Activated T-cell treated with anti-CD3 and anti-CD28 coated beads, Interleukin-2, amount 50 U/mL, for 24 hours (primary cell): Measurements from ENCODE around the gene DST.

Experiments
- DNase-seq: peaks from one replicate; pipeline ENCODE4 v3.0.0-alpha.2; 2020
- H3K27ac Mint-ChIP-seq: 2 replicates; pipeline ENCODE4 v1.8.0; 2020; ENCODE audit warnings: mild to moderate bottlenecking, mixed read lengths
- H3K27me3 Mint-ChIP-seq: 2 replicates; pipeline ENCODE4 v1.8.0; 2020; ENCODE audit warnings: mixed read lengths
- H3K36me3 Mint-ChIP-seq: 2 replicates; pipeline ENCODE4 v1.8.0; 2020; ENCODE audit warnings: low read depth, mixed read lengths
- H3K4me1 Mint-ChIP-seq: 2 replicates; pipeline ENCODE4 v1.8.0; 2020; ENCODE audit warnings: low read depth, mixed read lengths
- H3K4me3 Mint-ChIP-seq: 2 replicates; pipeline ENCODE4 v1.8.0; 2020; ENCODE audit warnings: mild to moderate bottlenecking, moderate library complexity, mixed read lengths
- H3K9me3 Mint-ChIP-seq: 2 replicates; pipeline ENCODE4 v1.8.0; 2020; ENCODE audit warnings: mixed read lengths

Gene DST

GRCh38 chr6:56551409-56552120, 91.1 kb downstream of the DST start:
- Mint-ChIP-seq H3K36me3 (no peaks in the 10 kb centered on the region), H3K4me1 (peaks cover 2% of the 10 kb centered on the region), H3K4me3 (no peak overlapping the region), H3K27ac (no peak overlapping the region), H3K27me3 (no peaks in the 10 kb centered on the region), H3K9me3 (no peaks in the 10 kb centered on the region)
- no peak for DNase-seq

DNA sequence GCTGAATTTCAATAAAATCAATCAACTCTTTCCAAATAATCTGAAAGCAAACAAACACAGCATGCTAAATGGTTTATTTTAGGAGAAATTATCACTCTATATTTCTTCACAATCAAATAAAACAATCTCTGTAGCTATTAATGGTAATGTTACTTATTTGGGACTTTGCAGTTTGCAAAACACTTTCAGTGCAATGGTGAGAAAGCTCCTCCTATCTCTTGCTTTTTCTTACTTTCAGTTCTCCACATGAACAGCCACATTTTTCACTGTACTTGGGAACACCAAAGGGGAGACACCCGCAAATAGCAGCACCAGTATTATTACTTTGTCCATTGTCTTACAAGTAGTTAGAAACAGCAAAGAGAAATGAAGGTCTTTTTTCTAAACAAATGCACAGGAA, 92.4 kb downstream of the DST start:
- H3K36me3 Mint-ChIP-seq = no peaks in the 10 kb centered on the region
- H3K9me3 Mint-ChIP-seq = no peaks in the 10 kb centered on the region
- no peak overlapping the region for H3K4me3 Mint-ChIP-seq
- DNase-seq = no peak
- H3K27ac Mint-ChIP-seq = no peak overlapping the region
- peaks cover 2% of the 10 kb centered on the region for H3K4me1 Mint-ChIP-seq
- no peaks in the 10 kb centered on the region for H3K27me3 Mint-ChIP-seq

DNA sequence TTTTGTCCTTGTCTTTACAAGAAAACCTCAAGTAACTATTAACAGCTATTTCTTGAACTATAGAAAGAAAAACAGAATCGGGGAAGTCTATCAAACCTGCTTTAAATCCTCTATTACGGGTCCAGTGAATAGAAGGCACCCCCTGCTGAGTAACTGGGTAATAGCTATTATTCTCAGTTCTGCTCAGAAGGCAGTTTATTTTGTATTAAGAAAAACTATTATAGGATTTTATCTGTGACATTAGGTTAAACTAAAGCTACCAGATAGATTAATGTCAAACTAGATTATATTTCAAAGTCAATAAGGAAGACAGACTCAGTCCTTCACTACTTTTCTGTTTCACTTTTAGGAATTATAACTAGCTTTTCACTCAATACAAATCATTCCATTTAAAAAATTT, 93.7 kb downstream of the DST start:
- Mint-ChIP-seq H3K36me3 (no peaks in the 10 kb centered on the region), H3K9me3 (no peaks in the 10 kb centered on the region), H3K4me3 (no peak overlapping the region), H3K27ac (no peak overlapping the region), H3K27me3 (no peaks in the 10 kb centered on the region), H3K4me1 (peaks cover 2% of the 10 kb centered on the region)
- DNase-seq = no peak

DNA sequence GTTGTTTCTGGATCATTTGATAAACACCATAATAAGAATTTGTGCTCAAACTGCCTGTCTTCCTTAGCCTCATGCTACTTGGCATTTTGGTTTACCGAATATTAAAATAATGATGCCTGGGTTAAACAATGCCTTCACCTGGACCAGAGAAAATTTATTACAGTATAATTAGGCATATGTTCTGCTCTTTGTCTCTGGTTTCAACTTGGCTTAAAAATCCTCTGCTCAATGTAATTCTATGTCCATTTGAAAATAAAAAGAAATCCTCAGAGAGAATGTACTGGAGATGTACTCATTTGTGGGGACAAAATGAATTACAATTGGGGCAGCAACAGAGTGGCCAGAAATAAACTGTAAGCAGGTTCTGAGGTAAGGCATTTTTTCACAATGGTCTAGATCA, 95.0 kb downstream of the DST start:
- no peaks in the 10 kb centered on the region for H3K27me3 Mint-ChIP-seq
- no peaks in the 10 kb centered on the region for H3K9me3 Mint-ChIP-seq
- no peak overlapping the region for H3K27ac Mint-ChIP-seq
- H3K36me3 Mint-ChIP-seq = no peaks in the 10 kb centered on the region
- no peak overlapping the region for H3K4me3 Mint-ChIP-seq
- no peak for DNase-seq
- H3K4me1 Mint-ChIP-seq = peaks cover 2% of the 10 kb centered on the region

- H3K9me3 Mint-ChIP-seq = no peaks in the 10 kb centered on the region
- H3K4me1 Mint-ChIP-seq = no peaks in the 10 kb centered on the region
- no peaks in the 10 kb centered on the region for H3K36me3 Mint-ChIP-seq
- H3K27ac Mint-ChIP-seq = no peak overlapping the region
- H3K27me3 Mint-ChIP-seq = no peaks in the 10 kb centered on the region
- DNase-seq = peak; percentile 77
- no peak overlapping the region for H3K4me3 Mint-ChIP-seq
Measured at GRCh38 chr6:56542364-56543331, 100.0 kb downstream of the DST start.

GRCh38 chr6:56541741-56542360, 100.8 kb downstream of the DST start:
- no peak overlapping the region for H3K27ac Mint-ChIP-seq
- DNase-seq = no peak
- H3K4me1 Mint-ChIP-seq = no peaks in the 10 kb centered on the region
- H3K9me3 Mint-ChIP-seq = no peaks in the 10 kb centered on the region
- no peak overlapping the region for H3K4me3 Mint-ChIP-seq
- H3K27me3 Mint-ChIP-seq = no peaks in the 10 kb centered on the region
- H3K36me3 Mint-ChIP-seq = no peaks in the 10 kb centered on the region

DNA sequence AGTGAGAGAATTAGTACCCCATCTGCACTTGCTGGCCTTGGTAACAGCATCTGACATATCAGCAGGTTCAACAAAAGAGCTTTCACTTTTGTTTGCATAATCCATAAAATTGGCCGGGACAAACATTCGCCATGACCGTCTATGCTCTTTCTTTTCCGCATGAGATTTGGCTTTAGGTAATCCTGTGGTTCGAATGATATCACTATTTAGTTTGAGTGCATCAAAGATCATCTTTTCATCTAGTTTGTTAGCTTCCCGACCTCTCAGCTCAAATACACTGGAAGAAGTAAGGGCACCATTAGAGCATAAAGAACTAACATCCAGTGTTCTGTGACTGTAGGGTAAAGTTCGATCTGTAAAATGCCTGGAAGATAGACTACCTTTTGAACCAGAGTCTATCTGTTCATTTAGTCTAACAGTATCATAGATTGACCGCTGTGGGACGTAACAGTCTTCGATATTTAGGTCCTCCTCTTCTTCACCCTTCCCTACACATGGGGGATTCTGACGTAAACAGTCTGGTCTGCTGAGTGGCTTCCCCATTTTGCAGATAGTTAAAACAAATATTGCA, 101.6 kb downstream of the DST start:
- Mint-ChIP-seq H3K27ac (no peak overlapping the region), H3K36me3 (no peaks in the 10 kb centered on the region), H3K9me3 (no peaks in the 10 kb centered on the region), H3K4me1 (no peaks in the 10 kb centered on the region), H3K27me3 (no peaks in the 10 kb centered on the region), H3K4me3 (no peak overlapping the region)
- DNase-seq = no peak

DNA sequence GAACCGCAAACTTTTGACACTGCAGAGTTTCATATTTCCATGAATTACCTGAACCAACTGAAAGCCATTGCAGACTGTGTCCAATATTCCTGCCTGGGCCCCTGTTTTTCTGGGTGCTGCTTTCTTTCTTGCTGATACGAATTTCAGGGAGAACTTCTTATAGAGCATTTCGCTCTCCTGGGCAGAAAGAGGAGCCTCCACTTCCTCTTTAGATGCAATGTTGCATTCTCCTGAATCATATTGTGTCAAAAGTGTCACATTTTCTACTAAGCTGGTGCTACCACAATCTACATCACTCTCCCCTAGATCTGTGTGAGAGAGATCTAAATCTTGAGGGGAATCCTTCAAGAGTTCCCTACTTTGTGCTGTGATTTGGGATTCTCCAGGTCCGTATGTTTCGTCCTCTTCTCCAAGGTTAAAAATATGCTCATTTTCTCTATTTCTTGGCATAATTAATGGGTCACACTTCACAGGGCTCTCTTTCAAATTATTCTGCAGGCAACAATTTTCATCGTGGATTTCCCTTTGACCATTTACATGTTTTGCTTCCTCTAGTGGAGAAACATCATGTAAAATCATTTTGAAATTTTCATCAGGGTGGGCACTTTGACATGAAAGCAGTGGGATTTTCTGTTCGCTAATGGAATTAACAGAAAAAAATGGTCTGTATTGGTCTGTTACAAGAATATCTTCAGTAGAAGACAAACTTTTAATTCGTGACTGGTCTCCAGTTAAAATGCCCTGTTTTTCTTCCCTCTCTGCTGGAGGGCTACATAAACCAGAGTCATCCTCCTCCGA, 102.3 kb downstream of the DST start:
- Mint-ChIP-seq H3K36me3 (no peaks in the 10 kb centered on the region), H3K4me3 (no peak overlapping the region), H3K4me1 (no peaks in the 10 kb centered on the region), H3K27me3 (no peaks in the 10 kb centered on the region), H3K9me3 (no peaks in the 10 kb centered on the region), H3K27ac (no peak overlapping the region)
- DNase-seq = no peak

DNA sequence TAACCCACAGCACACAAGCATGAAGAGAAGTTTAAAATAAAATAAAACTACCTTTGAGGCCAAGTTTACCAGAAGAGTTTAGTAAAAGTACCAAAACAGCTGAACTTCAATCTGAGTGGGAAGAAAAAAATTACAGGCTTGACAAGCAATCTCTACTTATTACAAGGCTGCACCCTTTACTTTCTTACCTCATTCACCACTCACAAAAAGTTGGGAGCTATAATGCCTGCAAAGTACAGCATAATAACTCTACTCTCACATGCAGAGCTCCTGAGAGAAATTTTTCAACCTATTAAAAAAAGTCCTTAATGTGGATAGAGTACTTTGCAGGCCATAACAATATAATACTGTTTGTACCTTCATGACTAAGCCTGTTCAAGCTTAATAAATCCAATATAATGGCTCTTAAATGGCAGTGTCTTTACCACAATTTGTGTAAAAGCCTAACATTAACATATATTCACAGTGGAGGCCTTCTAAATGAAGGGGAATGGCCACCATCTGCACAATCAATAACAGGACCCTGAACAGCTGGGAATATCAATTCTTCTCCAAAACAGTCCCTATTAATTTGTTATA, 103.1 kb downstream of the DST start:
- Mint-ChIP-seq H3K4me1 (no peaks in the 10 kb centered on the region), H3K27me3 (no peaks in the 10 kb centered on the region)
- DNase-seq = no peak

DNA sequence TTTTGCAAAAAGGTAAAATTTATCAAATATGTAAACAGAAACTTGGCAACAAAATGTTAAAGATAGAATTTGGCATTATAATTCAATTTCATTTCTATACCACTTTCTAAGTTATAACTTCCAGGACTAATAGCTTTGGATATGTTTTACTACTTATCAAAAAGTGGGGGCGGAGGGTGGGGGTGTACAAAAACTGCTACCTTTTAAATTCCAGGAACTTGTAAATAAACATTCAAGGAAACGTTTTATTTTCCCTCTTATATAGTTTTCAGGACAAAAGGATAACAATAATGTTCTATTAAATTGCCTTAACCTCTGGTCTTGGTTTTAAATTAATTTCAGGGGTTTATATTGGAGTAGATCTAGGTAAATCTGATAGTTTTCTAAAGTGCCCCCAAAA, 103.8 kb downstream of the DST start:
- Mint-ChIP-seq H3K27ac (no peak overlapping the region), H3K4me3 (no peak overlapping the region), H3K36me3 (no peaks in the 10 kb centered on the region), H3K4me1 (no peaks in the 10 kb centered on the region), H3K27me3 (no peaks in the 10 kb centered on the region), H3K9me3 (no peaks in the 10 kb centered on the region)
- no peak for DNase-seq

More for the DNA sequence above, 103.1 kb downstream of the DST start:
- no peaks in the 10 kb centered on the region for H3K9me3 Mint-ChIP-seq
- no peak overlapping the region for H3K4me3 Mint-ChIP-seq
- no peak overlapping the region for H3K27ac Mint-ChIP-seq
- no peaks in the 10 kb centered on the region for H3K36me3 Mint-ChIP-seq

DNA sequence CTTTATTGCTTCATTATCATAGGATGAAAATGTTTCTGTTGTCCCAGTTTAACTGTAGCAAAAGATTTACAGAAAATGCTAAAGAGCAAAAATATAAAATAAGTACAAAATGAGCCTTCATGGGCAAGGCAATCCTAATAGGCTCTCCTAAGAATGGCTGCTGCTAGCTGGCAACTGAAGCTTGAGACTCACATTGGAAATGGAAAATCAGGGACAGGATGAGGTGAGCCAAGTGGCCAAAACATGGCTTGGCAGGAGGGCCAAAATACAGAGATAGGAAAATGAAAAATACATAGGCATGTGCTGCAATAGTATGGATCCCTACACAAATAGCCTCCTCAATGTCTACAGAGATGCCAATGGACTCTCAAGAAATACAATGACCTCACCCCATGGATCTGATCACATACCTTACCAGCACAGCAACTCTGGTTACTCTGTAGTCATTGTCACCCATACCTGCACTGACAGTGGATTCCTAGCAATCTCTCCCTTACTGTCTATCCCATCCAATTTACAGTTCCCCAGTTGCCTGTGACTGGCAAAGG, 105.4 kb downstream of the DST start:
- H3K4me1 Mint-ChIP-seq = no peaks in the 10 kb centered on the region
- no peaks in the 10 kb centered on the region for H3K36me3 Mint-ChIP-seq
- no peak for DNase-seq
- H3K27me3 Mint-ChIP-seq = no peaks in the 10 kb centered on the region
- H3K9me3 Mint-ChIP-seq = no peaks in the 10 kb centered on the region
- no peak overlapping the region for H3K27ac Mint-ChIP-seq
- no peak overlapping the region for H3K4me3 Mint-ChIP-seq

DNA sequence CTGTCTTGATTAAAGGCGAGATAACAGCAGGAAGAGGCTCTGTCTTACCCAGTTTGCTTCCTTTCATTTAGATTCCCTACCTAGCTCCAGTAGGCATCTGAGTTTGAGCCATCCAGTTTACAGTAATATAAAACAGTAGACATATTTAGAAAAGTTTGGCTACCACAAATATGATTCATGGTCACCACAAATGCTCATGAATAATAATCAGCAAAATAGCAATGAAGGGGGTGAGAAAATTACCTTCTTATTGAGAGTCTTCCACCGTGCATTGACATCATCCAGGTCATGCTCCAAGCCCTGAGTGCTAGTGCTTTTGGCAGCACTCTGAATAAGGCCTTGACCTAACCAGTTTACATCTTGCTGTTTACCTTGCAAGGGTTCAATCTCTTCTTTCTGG, 106.2 kb downstream of the DST start:
- Mint-ChIP-seq H3K36me3 (no peaks in the 10 kb centered on the region), H3K4me1 (no peaks in the 10 kb centered on the region), H3K9me3 (no peaks in the 10 kb centered on the region), H3K4me3 (no peak overlapping the region), H3K27me3 (no peaks in the 10 kb centered on the region), H3K27ac (no peak overlapping the region)
- DNase-seq = no peak

- no peak for DNase-seq
- Mint-ChIP-seq H3K9me3 (no peaks in the 10 kb centered on the region), H3K4me1 (no peaks in the 10 kb centered on the region), H3K27ac (no peak overlapping the region), H3K27me3 (no peaks in the 10 kb centered on the region), H3K4me3 (no peak overlapping the region), H3K36me3 (no peaks in the 10 kb centered on the region)
Measured at GRCh38 chr6:56535626-56536025, 107.1 kb downstream of the DST start.
